ENCODE measurements around the gene PSG5.

DNA sequence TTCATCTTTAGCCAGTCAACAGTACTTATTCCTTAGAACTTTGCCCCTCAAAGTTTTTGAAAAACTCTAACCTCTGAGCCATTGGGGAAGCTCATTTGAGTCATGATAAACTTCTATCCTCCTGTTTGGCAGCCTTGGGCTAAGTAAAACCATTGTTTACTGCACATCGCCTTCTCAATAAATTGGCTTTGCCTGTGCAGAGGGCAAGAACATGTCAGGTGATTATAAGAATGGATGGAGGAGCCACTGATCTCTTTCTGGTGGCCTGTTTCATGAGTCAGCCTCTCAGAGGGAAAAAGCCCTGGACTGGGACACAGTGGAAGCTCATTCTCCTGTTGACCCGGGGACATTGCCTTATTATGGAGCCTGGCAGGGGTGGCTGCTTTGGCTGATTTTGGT lies 38.5 kb upstream of the PSG5 start:
- TF ChIP-seq REST (IDR thresholded peaks at IDR 0.05; ENCODE audit: borderline replicate concordance) (no peak), CTCF (IDR thresholded peaks at IDR 0.05; ENCODE audit: poor library complexity, severe bottlenecking) (no peak), RAD21 (conservative IDR thresholded peaks at IDR 0.05) (no peak)
